HCT116 (cell line): Measurements from ENCODE around the gene EI24. TPM values are rescaled to one million over a fixed set of nuclear protein-coding genes. Genes with fewer than 3 reads are reported as not detected.

Experiments
- ATAC-seq: fragments of 200-7000 bp; cut with Tn5 transposase; 2 replicates; pipeline ENCODE4 v1.9.1; 2020; ENCODE audit warnings: mild to moderate bottlenecking, moderate library complexity
- BruUV-seq: library from RNA; stranded (reverse); fragments of 400-500 nt; replicated peaks from 2 replicates; lab custom pipeline; 2021; lab: Mats Ljungman, UMichigan
- CTCF ChIA-PET: fragments of 300-600 bp; sonication (Branson Sonifier 250); formaldehyde crosslinking; loops from one replicate; lab custom pipeline; 2021; ENCODE audit warnings: antibody characterized with exemption; lab: Charles Lee
- POLR2A ChIA-PET: fragments of 300-600, 350-600 bp; sonication (Branson Sonifier 250); formaldehyde crosslinking; loops from one replicate; lab custom pipeline; 2021; ENCODE audit warnings: antibody characterized with exemption; lab: Charles Lee
- RAD21 ChIA-PET, 2 experiments: fragments of 300-600 bp; sonication (Branson Sonifier 250); formaldehyde crosslinking; loops; one replicate each; lab custom pipeline; 2023; ENCODE audit warnings: low total read pairs in 2 of 2; ENCODE audit not compliant: uncharacterized antibody in 2 of 2, unreplicated experiment in 2 of 2, low non-redundant PET in 1 of 2; lab: Charles Lee
- DNase-seq: peaks from one replicate; pipeline ENCODE4 v3.0.0-alpha.2; 2010; ENCODE audit warnings: low read depth, low spot score
- H2AFZ ChIP-seq: fragments of 200-600 bp; shearing (Covaris generic), sonication (generic); 2 replicates; pipeline ENCODE4 v1.6.1; 2017; ENCODE audit warnings: low read depth, mixed run types, mixed read lengths, antibody characterized with exemption, low read length; ENCODE audit not compliant: poor library complexity, severe bottlenecking
- H3K27ac ChIP-seq: 2 replicates; pipeline ENCODE4 v1.5.1; 2012; ENCODE audit warnings: low read depth, low read length
- H3K27me3 ChIP-seq: fragments of 200-600 bp; sonication (generic); 2 replicates; pipeline ENCODE4 v1.6.1; 2016; ENCODE audit warnings: mixed run types, low read length, mixed read lengths; ENCODE audit not compliant: insufficient read depth
- H3K36me3 ChIP-seq, 2 experiments: fragments of 200-500 bp in 1 of 2; fragments of 200-600 bp in 1 of 2; sonication (Bioruptor generic) in 1 of 2; sonication (generic) in 1 of 2; 2 replicates each; pipeline versions ENCODE4 v1.5.1 to v1.6.1; 2014 to 2016; ENCODE audit warnings: low read length in 2 of 2, inconsistent platforms in 1 of 2, mixed read lengths in 1 of 2, mixed run types in 1 of 2; ENCODE audit not compliant: insufficient read depth in 2 of 2, control insufficient read depth in 1 of 2
- H3K4me1 ChIP-seq, 2 experiments: fragments of 200-600 bp in 1 of 2; sonication (generic) in 1 of 2; 2 replicates each; pipeline versions ENCODE4 v1.5.1 to v1.6.1; 2012 to 2017; ENCODE audit warnings: low read length in 2 of 2, inconsistent platforms in 1 of 2, mild to moderate bottlenecking in 1 of 2, mixed read lengths in 1 of 2, mixed run types in 1 of 2, moderate library complexity in 1 of 2; ENCODE audit not compliant: insufficient read depth in 2 of 2, control insufficient read depth in 1 of 2
- H3K4me2 ChIP-seq: fragments of 200-600 bp; sonication (generic); 2 replicates; pipeline ENCODE4 v1.6.1; 2017; ENCODE audit warnings: mixed run types, low read length, mixed read lengths
- H3K4me3 ChIP-seq, 2 experiments: fragments of 200-600 bp in 1 of 2; sonication (generic) in 1 of 2; replicated peaks in 1 of 2; 2 replicates each; pipeline ENCODE4 v1.5.1; 2011 to 2016; ENCODE audit warnings: low read length in 2 of 2, control low read depth in 1 of 2, low read depth in 1 of 2, mild to moderate bottlenecking in 1 of 2, mixed read lengths in 1 of 2, mixed run types in 1 of 2
- H3K79me2 ChIP-seq: fragments of 200-600 bp; sonication (generic); 2 replicates; pipeline ENCODE4 v1.6.1; 2017; ENCODE audit warnings: mild to moderate bottlenecking, mixed run types, low read length, moderate library complexity, mixed read lengths; ENCODE audit not compliant: insufficient read depth
- H3K9ac ChIP-seq: fragments of 200-600 bp; sonication (generic); 2 replicates; pipeline ENCODE4 v1.6.1; 2016; ENCODE audit warnings: low read length, mixed read lengths
- H3K9me2 ChIP-seq: fragments of 200-600 bp; sonication (generic), shearing (Covaris generic); 2 replicates; pipeline ENCODE4 v1.6.1; 2017; ENCODE audit warnings: mixed run types, mild to moderate bottlenecking, moderate library complexity; ENCODE audit not compliant: insufficient read depth
- H3K9me3 ChIP-seq, 2 experiments: fragments of 200-500 bp in 1 of 2; fragments of 200-600 bp in 1 of 2; sonication (Bioruptor generic) in 1 of 2; sonication (generic) in 1 of 2; 2 replicates each; pipeline ENCODE4 v1.6.1; 2014 to 2017; ENCODE audit warnings: low read length in 2 of 2, mixed read lengths in 2 of 2, inconsistent platforms in 1 of 2, low read depth in 1 of 2, mild to moderate bottlenecking in 1 of 2, mixed run types in 1 of 2, moderate library complexity in 1 of 2; ENCODE audit not compliant: control insufficient read depth in 1 of 2, insufficient read depth in 1 of 2
- H4K20me1 ChIP-seq: fragments of 200-600 bp; sonication (generic), shearing (Covaris generic); 2 replicates; pipeline ENCODE4 v1.6.1; 2017; ENCODE audit warnings: mixed run types, mild to moderate bottlenecking, moderate library complexity; ENCODE audit not compliant: insufficient read depth
- CBX3 ChIP-seq: IDR thresholded peaks from 2 replicates; pipeline ENCODE4 v1.6.1; 2012; ENCODE audit warnings: low read depth
- CTCF ChIP-seq, 3 experiments: fragments of 200-600 bp in 1 of 3; sonication (generic) in 1 of 3; IDR thresholded peaks in 2 of 3; conservative IDR thresholded peaks in 1 of 3; 2 replicates each; pipeline ENCODE4 v1.5.1; 2012 to 2017; ENCODE audit warnings: low read depth in 2 of 3, low read length in 2 of 3, antibody characterized with exemption in 1 of 3, borderline replicate concordance in 1 of 3, control low read depth in 1 of 3, mild to moderate bottlenecking in 1 of 3, mixed read lengths in 1 of 3, mixed run types in 1 of 3, moderate library complexity in 1 of 3; ENCODE audit not compliant: insufficient read depth in 1 of 3
- EGR1 ChIP-seq: IDR thresholded peaks from 2 replicates; pipeline ENCODE4 v1.6.1; 2012; ENCODE audit warnings: low read depth
- EZH2phosphoT487 ChIP-seq: fragments of 200-600 bp; IDR thresholded peaks from 2 replicates; pipeline ENCODE4 v1.6.1; 2018; ENCODE audit warnings: antibody characterized with exemption, borderline replicate concordance
- FOSL1 ChIP-seq: IDR thresholded peaks from 2 replicates; pipeline ENCODE4 v1.6.1; 2012; ENCODE audit warnings: low read depth
- JUND ChIP-seq: IDR thresholded peaks from 2 replicates; pipeline ENCODE4 v1.6.1; 2012
- MAX ChIP-seq: IDR thresholded peaks from 2 replicates; pipeline ENCODE4 v1.6.1; 2012
- POLR2AphosphoS5 ChIP-seq: IDR thresholded peaks from 2 replicates; pipeline ENCODE4 v1.6.1; 2011; ENCODE audit warnings: mild to moderate bottlenecking, low read depth, low read length, moderate library complexity
- REST ChIP-seq: IDR thresholded peaks from 2 replicates; pipeline ENCODE4 v1.6.1; 2012; ENCODE audit warnings: low read depth
- SIN3A ChIP-seq: IDR thresholded peaks from 2 replicates; pipeline ENCODE4 v1.6.1; 2012; ENCODE audit warnings: low read depth
- SP1 ChIP-seq: IDR thresholded peaks from 2 replicates; pipeline ENCODE4 v1.6.1; 2012; ENCODE audit warnings: low read depth
- SRF ChIP-seq: IDR thresholded peaks from 2 replicates; pipeline ENCODE4 v1.6.1; 2012; ENCODE audit warnings: low read depth
- YY1 ChIP-seq: IDR thresholded peaks from 2 replicates; pipeline ENCODE4 v1.6.1; 2011; ENCODE audit warnings: low read length, low read depth, moderate library complexity, mild to moderate bottlenecking; ENCODE audit not compliant: insufficient replicate concordance; ENCODE audit errors: extremely low read depth
- ZBTB33 ChIP-seq: IDR thresholded peaks from 2 replicates; pipeline ENCODE4 v1.6.1; 2011; ENCODE audit warnings: mild to moderate bottlenecking, low read length, moderate library complexity; ENCODE audit not compliant: insufficient replicate concordance; ENCODE audit errors: extremely low read depth
- ZFX ChIP-seq: fragments of 450-650 bp; IDR thresholded peaks from 2 replicates; pipeline ENCODE4 v1.6.1; 2017
- ZNF274 ChIP-seq: fragments of 200-500 bp; sonication (Bioruptor generic); IDR thresholded peaks from 2 replicates; pipeline ENCODE4 v1.6.1; 2014; ENCODE audit warnings: mild to moderate bottlenecking, low read depth, low read length, inconsistent platforms
- intact Hi-C: fragments of 100-400 bp; cut with micrococcal nuclease; formaldehyde crosslinking; loops from 2 replicates; pipeline ENCODE4 v1.10.0; 2022
- total RNA-seq: library from RNA; stranded (reverse); gene quantifications from one replicate; pipeline ENCODE4 v1.2.1, GENCODE V29; 2021; ENCODE audit not compliant: unreplicated experiment

The EI24 gene
- total RNA-seq, 1 experiment from 2014 or later: 130 TPM

- Histone ChIP-seq H3K9ac (no peak overlapping the region), H2AFZ (no peak overlapping the region), H3K9me3 (no peaks in the 10 kb centered on the region)
- CTCF ChIA-PET: no interaction called here
- intact Hi-C loops: no loop called here
- RAD21 ChIA-PET: no interaction called here
- no peak for DNase-seq
- POLR2A ChIA-PET: no interaction called here
- no peak for TF ChIP-seq MAX
- TF ChIP-seq EZH2phosphoT487: no peak
- TF ChIP-seq SRF: no peak
- TF ChIP-seq SP1: no peak
- no peak for TF ChIP-seq JUND
- no peak for TF ChIP-seq ZNF274
- no peak for TF ChIP-seq YY1
- TF ChIP-seq REST: no peak
- no peak for TF ChIP-seq SIN3A
- TF ChIP-seq CTCF (IDR thresholded peaks at IDR 0.05 in 2 of 3, conservative IDR thresholded peaks at IDR 0.05 in 1 of 3; ENCODE audit: borderline replicate concordance in 1 of 3, insufficient read depth in 1 of 3, low read depth in 2 of 3, low read length in 2 of 3): no peak
- no peak for TF ChIP-seq ZBTB33
- no peak for TF ChIP-seq EGR1
- TF ChIP-seq ZFX: no peak
- TF ChIP-seq FOSL1: no peak
- no peak for TF ChIP-seq POLR2AphosphoS5
- no peak for TF ChIP-seq CBX3
- TF ChIP-seq, all 23 proteins: peak for 0
- no TSS peak for BruUV-seq
- Histone ChIP-seq H3K27me3 (no peaks in the 10 kb centered on the region), H3K4me2 (no peak overlapping the region), H3K27ac (no peak overlapping the region), H4K20me1 (no peaks in the 10 kb centered on the region), H3K4me1 (peaks cover 4 to 12% of the 10 kb centered on the region in 2 experiments; a peak in 3 of 4 replicates), H3K9me2 (no peaks in the 10 kb centered on the region), H3K36me3 (peaks cover 27 to 36% of the 10 kb centered on the region in 2 experiments), H3K4me3 (no peak overlapping the region), H3K79me2 (peaks cover 7% of the 10 kb centered on the region)
- no peak for ATAC-seq
Measured at GRCh38 chr11:125621995-125622394, 52.7 kb downstream of the EI24 start.
